NCI-H524 (cell line): Measurements from ENCODE around the gene MYL7.
A peak's percentile ranks its signal among the peaks of the same experiment; 100 is the strongest.
"Not testable (repeated sequence)": the region's sequence is repeated elsewhere in the genome, so short reads cannot be mapped to it uniquely, and the experiment has no call there.

Source experiments
- DNase-seq, 2 experiments: peaks; one replicate each; lab custom pipeline; 2025; lab: John Stamatoyannopoulos, UW

The MYL7 gene

GRCh38 chr7:44131173-44132029 lies 9.7 kb downstream of the MYL7 start:
- DNase-seq = peak; percentile 51 to 79

- DNase-seq = no peak
Observed at GRCh38 chr7:44128721-44129582, 12.2 kb downstream of the MYL7 start.

GRCh38 chr7:44127161-44127560 lies 14.0 kb downstream of the MYL7 start:
- DNase-seq = no peak

- DNase-seq = not testable (repeated sequence)
Observed at GRCh38 chr7:44126574-44126973, 14.6 kb downstream of the MYL7 start.

- no peak for DNase-seq
Observed at GRCh38 chr7:44124822-44125202, 16.3 kb downstream of the MYL7 start.

- peak; percentile 93 to 95 for DNase-seq
Observed at GRCh38 chr7:44123190-44124003, 17.7 kb downstream of the MYL7 start, which contains the start of gene POLD2. POLD2 (minus strand) TSS chr7:44123548; CDS start chr7:44122053, 1,495 bp downstream.

GRCh38 chr7:44122529-44122928 lies 18.6 kb downstream of the MYL7 start:
- DNase-seq = no peak

GRCh38 chr7:44121761-44122420 lies 19.2 kb downstream of the MYL7 start:
- no peak for DNase-seq

GRCh38 chr7:44120395-44120794 lies 20.7 kb downstream of the MYL7 start:
- DNase-seq = no peak

GRCh38 chr7:44119829-44120380 lies 21.2 kb downstream of the MYL7 start:
- no peak for DNase-seq

- DNase-seq = no peak
Observed at GRCh38 chr7:44117801-44118429, 23.2 kb downstream of the MYL7 start.

- no peak for DNase-seq
Observed at GRCh38 chr7:44116789-44117666, 24.1 kb downstream of the MYL7 start.

- no peak for DNase-seq
Observed at GRCh38 chr7:44116087-44116788, 24.9 kb downstream of the MYL7 start.

GRCh38 chr7:44114586-44115310 lies 26.4 kb downstream of the MYL7 start:
- DNase-seq = peak; percentile 21 to 57

- no peak for DNase-seq
Observed at GRCh38 chr7:44113764-44114354, 27.3 kb downstream of the MYL7 start.

- no peak for DNase-seq
Observed at GRCh38 chr7:44112997-44113763, 28.0 kb downstream of the MYL7 start.
